ENCODE results near the gene ENTREP3. TPM values are rescaled to one million over a fixed set of nuclear protein-coding genes. Genes with fewer than 3 reads are reported as not detected.
A peak's percentile ranks its signal among the peaks of the same experiment; 100 is the strongest.
"Not testable (repeated sequence)": the region's sequence is repeated elsewhere in the genome, so short reads cannot be mapped to it uniquely, and the experiment has no call there.

Gene ENTREP3
- total and polyA plus RNA-seq, 2 experiments from 2014 or later, result 39.5 to 59.2 TPM

- DNase-seq (ENCODE audit: low read depth in 1 of 2, low spot score in 1 of 2), result peak; percentile 79
- peaks cover 8% of the 10 kb centered on the region for H3K4me1 ChIP-seq (ENCODE audit: low read depth)
- H3K27me3 ChIP-seq, result no peaks in the 10 kb centered on the region
- H3K36me3 ChIP-seq, result no peaks in the 10 kb centered on the region
- H3K4me3 ChIP-seq, result peak overlapping the region; percentile 22
- no peaks in the 10 kb centered on the region for H3K9me3 ChIP-seq (ENCODE audit: low read depth)
- TF ChIP-seq, protein P1, sequence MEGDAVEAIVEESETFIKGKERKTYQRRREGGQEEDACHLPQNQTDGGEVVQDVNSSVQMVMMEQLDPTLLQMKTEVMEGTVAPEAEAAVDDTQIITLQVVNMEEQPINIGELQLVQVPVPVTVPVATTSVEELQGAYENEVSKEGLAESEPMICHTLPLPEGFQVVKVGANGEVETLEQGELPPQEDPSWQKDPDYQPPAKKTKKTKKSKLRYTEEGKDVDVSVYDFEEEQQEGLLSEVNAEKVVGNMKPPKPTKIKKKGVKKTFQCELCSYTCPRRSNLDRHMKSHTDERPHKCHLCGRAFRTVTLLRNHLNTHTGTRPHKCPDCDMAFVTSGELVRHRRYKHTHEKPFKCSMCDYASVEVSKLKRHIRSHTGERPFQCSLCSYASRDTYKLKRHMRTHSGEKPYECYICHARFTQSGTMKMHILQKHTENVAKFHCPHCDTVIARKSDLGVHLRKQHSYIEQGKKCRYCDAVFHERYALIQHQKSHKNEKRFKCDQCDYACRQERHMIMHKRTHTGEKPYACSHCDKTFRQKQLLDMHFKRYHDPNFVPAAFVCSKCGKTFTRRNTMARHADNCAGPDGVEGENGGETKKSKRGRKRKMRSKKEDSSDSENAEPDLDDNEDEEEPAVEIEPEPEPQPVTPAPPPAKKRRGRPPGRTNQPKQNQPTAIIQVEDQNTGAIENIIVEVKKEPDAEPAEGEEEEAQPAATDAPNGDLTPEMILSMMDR (IDR thresholded peaks at IDR 0.05; ENCODE audit: low read depth, low read length), result no peak
- peak overlapping the region; percentile 45 for H3K27ac ChIP-seq
Observed at GRCh38 chr1:155218854-155219591, 36.3 kb downstream of the ENTREP3 start.

GRCh38 chr1:155214702-155215101, 40.6 kb downstream of the ENTREP3 start:
- H3K4me3 ChIP-seq; H3K4me1 ChIP-seq (ENCODE audit: low read depth); H3K9me3 ChIP-seq (ENCODE audit: low read depth); H3K27me3 ChIP-seq; H3K27ac ChIP-seq; H3K36me3 ChIP-seq; DNase-seq (ENCODE audit: low read depth in 1 of 2, low spot score in 1 of 2): not testable (repeated sequence)

GRCh38 chr1:155212051-155212440, 43.2 kb downstream of the ENTREP3 start:
- peaks cover 17% of the 10 kb centered on the region for H3K4me1 ChIP-seq (ENCODE audit: low read depth)
- not testable (repeated sequence) for H3K4me3 ChIP-seq; H3K9me3 ChIP-seq (ENCODE audit: low read depth); H3K27me3 ChIP-seq; DNase-seq (ENCODE audit: low read depth in 1 of 2, low spot score in 1 of 2); H3K36me3 ChIP-seq; H3K27ac ChIP-seq

DNA sequence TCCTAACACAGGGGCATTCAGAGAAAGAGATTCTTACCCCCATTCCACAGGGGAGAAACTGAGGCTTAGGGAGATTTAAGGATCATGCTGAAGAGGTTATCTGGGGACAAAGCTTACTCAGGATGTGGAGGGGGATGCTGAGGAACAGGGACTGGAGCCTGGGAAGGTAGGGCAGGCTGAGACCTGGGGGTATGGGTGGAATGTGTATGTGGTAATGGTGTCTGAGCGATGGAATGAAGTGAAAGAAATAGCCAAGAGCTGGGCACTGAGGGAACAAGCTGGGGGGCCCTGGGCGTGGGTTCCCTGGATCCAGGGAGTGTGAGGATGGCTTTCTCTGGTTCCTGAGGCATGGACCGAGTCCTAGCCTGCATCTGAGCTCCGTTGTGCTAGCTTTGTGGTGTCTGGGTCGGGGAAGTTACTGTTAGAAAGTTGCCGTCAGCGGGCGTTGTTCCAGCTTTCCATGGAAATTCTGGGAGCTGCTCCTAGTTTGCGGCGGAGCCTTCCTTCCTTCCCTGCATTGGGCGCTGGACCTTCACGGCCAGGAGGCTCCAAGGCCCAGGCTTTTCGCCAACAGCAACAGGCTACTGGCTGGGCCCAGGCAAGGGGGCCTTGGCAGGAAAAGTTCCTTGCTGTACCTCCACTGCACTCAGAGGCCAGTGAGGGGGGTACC, 43.8 kb downstream of the ENTREP3 start:
- H3K4me3 ChIP-seq; H3K27me3 ChIP-seq; H3K36me3 ChIP-seq; H3K9me3 ChIP-seq (ENCODE audit: low read depth); H3K27ac ChIP-seq: not testable (repeated sequence)
- DNase-seq (ENCODE audit: low read depth in 1 of 2, low spot score in 1 of 2), result peak in 1 of 2 donors; percentile 59
- peaks cover 20% of the 10 kb centered on the region for H3K4me1 ChIP-seq (ENCODE audit: low read depth)

DNA sequence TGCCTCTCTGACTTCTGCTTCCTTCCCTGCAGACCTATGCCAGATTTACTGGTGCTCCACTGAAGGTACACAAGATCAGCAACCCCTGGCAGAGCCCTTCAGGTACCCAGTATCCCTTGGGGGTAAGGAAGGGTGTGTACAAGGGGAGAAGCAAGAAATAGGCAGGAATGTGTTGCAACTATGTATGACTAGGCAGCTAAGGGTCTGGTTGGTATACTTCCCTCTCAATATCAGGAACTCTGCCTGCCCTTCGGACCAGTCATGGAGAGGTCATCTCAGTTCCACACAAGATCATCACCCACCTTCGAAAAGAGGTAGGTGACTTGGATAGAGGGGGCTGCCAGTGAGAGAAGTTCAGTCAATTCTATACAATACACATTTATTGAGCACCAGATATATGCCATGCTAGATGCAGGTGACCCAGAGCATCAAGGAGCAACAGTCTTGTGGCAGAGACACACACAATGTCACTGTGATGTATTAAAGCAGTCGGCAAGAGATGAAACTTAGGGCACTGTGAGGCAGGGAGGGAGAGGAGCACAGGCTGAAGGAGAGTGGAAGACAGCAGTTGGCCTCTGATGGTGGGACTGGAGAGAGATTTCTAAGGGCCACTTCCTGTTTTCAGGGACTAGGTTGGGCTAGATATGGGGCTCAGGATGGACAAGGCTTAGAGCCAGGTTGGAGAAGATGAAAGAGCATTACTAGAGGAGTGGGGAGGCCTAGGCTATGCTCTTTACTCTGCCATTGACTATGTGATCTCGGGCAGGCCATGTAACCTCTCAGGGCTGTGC, 44.8 kb downstream of the ENTREP3 start:
- Histone ChIP-seq H3K4me1 (ENCODE audit: low read depth) (peaks cover 20% of the 10 kb centered on the region), H3K27me3 (no peaks in the 10 kb centered on the region), H3K36me3 (no peaks in the 10 kb centered on the region), H3K9me3 (ENCODE audit: low read depth) (no peaks in the 10 kb centered on the region), H3K4me3 (no peak overlapping the region), H3K27ac (no peak overlapping the region)
- no peak for DNase-seq (ENCODE audit: low read depth in 1 of 2, low spot score in 1 of 2)
- TF ChIP-seq, protein P1 (IDR thresholded peaks at IDR 0.05; ENCODE audit: low read depth, low read length), result no peak

- H3K27ac ChIP-seq, result peak overlapping the region; percentile 97
- H3K27me3 ChIP-seq, result no peaks in the 10 kb centered on the region
- H3K4me3 ChIP-seq, result peak overlapping the region; percentile 79
- H3K4me1 ChIP-seq (ENCODE audit: low read depth), result peaks cover 20% of the 10 kb centered on the region
- no peak for DNase-seq (ENCODE audit: low read depth in 1 of 2, low spot score in 1 of 2)
- H3K9me3 ChIP-seq (ENCODE audit: low read depth), result no peaks in the 10 kb centered on the region
- TF ChIP-seq, protein P1 (IDR thresholded peaks at IDR 0.05; ENCODE audit: low read depth, low read length), result no peak
- H3K36me3 ChIP-seq, result no peaks in the 10 kb centered on the region
Observed at GRCh38 chr1:155209312-155209721, 46.0 kb downstream of the ENTREP3 start.

All from cardiac muscle cell (in vitro differentiated cells and primary cell).